H9 (cell line): ENCODE results near the gene ZNF319. TPM values are rescaled to one million over a fixed set of nuclear protein-coding genes. Genes with fewer than 3 reads are reported as not detected.
A peak's percentile ranks its signal among the peaks of the same experiment; 100 is the strongest.

Experiments used
- DNase-seq: peaks from one replicate; pipeline ENCODE4 v3.0.0-alpha.2; 2017
- H2AFZ ChIP-seq: one replicate; pipeline ENCODE4 v1.6.1; 2013; ENCODE audit warnings: mild to moderate bottlenecking, low read length, control low read depth, moderate library complexity
- H2AK5ac ChIP-seq: 2 replicates; pipeline ENCODE4 v1.6.1; 2013; ENCODE audit warnings: low read length, control low read depth, mixed read lengths; ENCODE audit not compliant: insufficient read length
- H2BK120ac ChIP-seq: one replicate; pipeline ENCODE4 v1.6.1; 2013; ENCODE audit warnings: low read depth, mild to moderate bottlenecking, low read length, control low read depth, inconsistent platforms; ENCODE audit not compliant: poor library complexity, severe bottlenecking
- H2BK12ac ChIP-seq: 2 replicates; pipeline ENCODE4 v1.6.1; 2013; ENCODE audit warnings: low read length, control low read depth, mixed read lengths, low read depth; ENCODE audit not compliant: insufficient read length
- H2BK15ac ChIP-seq: 2 replicates; pipeline ENCODE4 v1.6.1; 2013; ENCODE audit warnings: low read depth, low read length, control low read depth
- H2BK20ac ChIP-seq: one replicate; pipeline ENCODE4 v1.6.1; 2013; ENCODE audit warnings: low read depth, mild to moderate bottlenecking, low read length, control low read depth, inconsistent platforms; ENCODE audit not compliant: poor library complexity, severe bottlenecking
- H2BK5ac ChIP-seq: 2 replicates; pipeline ENCODE4 v1.6.1; 2013; ENCODE audit warnings: low read length, control low read depth, mixed read lengths; ENCODE audit not compliant: insufficient read length
- H3K14ac ChIP-seq: 2 replicates; pipeline ENCODE4 v1.6.1; 2013; ENCODE audit warnings: low read length, control low read depth; ENCODE audit not compliant: insufficient read depth
- H3K18ac ChIP-seq: 2 replicates; pipeline ENCODE4 v1.6.1; 2013; ENCODE audit warnings: low read depth, mild to moderate bottlenecking, mixed read lengths, low read length, control low read depth; ENCODE audit not compliant: insufficient read length
- H3K23ac ChIP-seq: 2 replicates; pipeline ENCODE4 v1.6.1; 2013; ENCODE audit warnings: low read length, control low read depth, mixed read lengths, low read depth; ENCODE audit not compliant: insufficient read length
- H3K23me2 ChIP-seq: 2 replicates; pipeline ENCODE4 v1.6.1; 2013; ENCODE audit warnings: low read depth, mild to moderate bottlenecking, mixed read lengths, low read length, control low read depth; ENCODE audit not compliant: insufficient read length, poor library complexity, severe bottlenecking
- H3K27ac ChIP-seq: 2 replicates; pipeline ENCODE4 v1.5.1; 2013; ENCODE audit warnings: low read length, control low read depth, mixed read lengths, low read depth; ENCODE audit not compliant: insufficient read length
- H3K27me3 ChIP-seq: 2 replicates; pipeline ENCODE4 v1.6.1; 2013; ENCODE audit warnings: low read length, control low read depth, inconsistent platforms; ENCODE audit not compliant: insufficient read depth
- H3K4ac ChIP-seq: 2 replicates; pipeline ENCODE4 v1.6.1; 2013; ENCODE audit warnings: low read depth, mild to moderate bottlenecking, control low read depth, inconsistent platforms, low read length, moderate library complexity
- H3K4me1 ChIP-seq: 2 replicates; pipeline ENCODE4 v1.6.1; 2013; ENCODE audit warnings: low read length, control low read depth, inconsistent platforms; ENCODE audit not compliant: insufficient read depth
- H3K4me2 ChIP-seq: 2 replicates; pipeline ENCODE4 v1.6.1; 2013; ENCODE audit warnings: low read length, control low read depth, mixed read lengths; ENCODE audit not compliant: insufficient read length, insufficient read depth
- H3K56ac ChIP-seq: 2 replicates; pipeline ENCODE4 v1.6.1; 2013; ENCODE audit warnings: low read depth, mild to moderate bottlenecking, mixed read lengths, low read length, control low read depth; ENCODE audit not compliant: insufficient read length
- H3K79me1 ChIP-seq: 2 replicates; pipeline ENCODE4 v1.6.1; 2013; ENCODE audit warnings: low read depth, mild to moderate bottlenecking, moderate library complexity, low read length, control low read depth, inconsistent platforms; ENCODE audit not compliant: insufficient read depth, poor library complexity, severe bottlenecking
- H3K79me2 ChIP-seq: 2 replicates; pipeline ENCODE4 v1.6.1; 2013; ENCODE audit warnings: low read length, control low read depth, inconsistent platforms; ENCODE audit not compliant: insufficient read depth
- H3K9ac ChIP-seq: 2 replicates; pipeline ENCODE4 v1.6.1; 2013; ENCODE audit warnings: low read length, control low read depth, mixed read lengths; ENCODE audit not compliant: insufficient read length; ENCODE audit errors: extremely low read depth
- H3K9me3 ChIP-seq: one replicate; pipeline ENCODE4 v1.6.1; 2013; ENCODE audit warnings: low read depth, low read length, inconsistent platforms; ENCODE audit not compliant: control insufficient read depth
- H3T11ph ChIP-seq: one replicate; pipeline ENCODE4 v1.6.1; 2013; ENCODE audit warnings: mild to moderate bottlenecking, low read length, control low read depth, inconsistent platforms
- H4K20me1 ChIP-seq: one replicate; pipeline ENCODE4 v1.6.1; 2013; ENCODE audit not compliant: control insufficient read depth, insufficient read length, insufficient read depth
- H4K5ac ChIP-seq: 2 replicates; pipeline ENCODE4 v1.6.1; 2013; ENCODE audit warnings: low read depth, mild to moderate bottlenecking, mixed read lengths, low read length, control low read depth; ENCODE audit not compliant: insufficient read length
- H4K8ac ChIP-seq: replicated peaks from 2 replicates; pipeline ENCODE4 v1.6.1; 2013; ENCODE audit warnings: low read length, control low read depth, mixed read lengths, low read depth; ENCODE audit not compliant: insufficient read length
- H4K91ac ChIP-seq: 2 replicates; pipeline ENCODE4 v1.6.1; 2013; ENCODE audit warnings: low read depth, mild to moderate bottlenecking, moderate library complexity, mixed read lengths, low read length, control low read depth; ENCODE audit not compliant: insufficient read length
- H3K27ac Mint-ChIP-seq, 3 experiments: 2 replicates in 2 of 3; 3 replicates in 1 of 3; pipeline ENCODE4 v1.8.0; 2020 to 2021; ENCODE audit warnings: mixed read lengths in 3 of 3, mild to moderate bottlenecking in 1 of 3, moderate library complexity in 1 of 3
- H3K27me3 Mint-ChIP-seq: 2 replicates; pipeline ENCODE4 v1.8.0; 2021; ENCODE audit warnings: low read depth, mild to moderate bottlenecking, moderate library complexity, mixed read lengths
- H3K36me3 Mint-ChIP-seq, 3 experiments: 2 replicates in 2 of 3; 3 replicates in 1 of 3; pipeline ENCODE4 v1.8.0; 2020 to 2021; ENCODE audit warnings: low read depth in 3 of 3, mixed read lengths in 3 of 3; ENCODE audit not compliant: insufficient read depth in 1 of 3
- H3K4me1 Mint-ChIP-seq, 2 experiments: 2 replicates each; pipeline ENCODE4 v1.8.0; 2020; ENCODE audit warnings: mixed read lengths in 2 of 2
- H3K4me3 Mint-ChIP-seq, 2 experiments: 2 replicates in 1 of 2; 3 replicates in 1 of 2; pipeline ENCODE4 v1.8.0; 2020 to 2021; ENCODE audit warnings: mild to moderate bottlenecking in 2 of 2, mixed read lengths in 2 of 2, moderate library complexity in 1 of 2
- H3K9me3 Mint-ChIP-seq, 2 experiments: 2 replicates in 1 of 2; 3 replicates in 1 of 2; pipeline ENCODE4 v1.8.0; 2020; ENCODE audit warnings: mild to moderate bottlenecking in 2 of 2, mixed read lengths in 2 of 2, moderate library complexity in 1 of 2
- CTCF ChIP-seq: fragments of 200-600 bp; sonication (generic); conservative IDR thresholded peaks from 3 replicates; pipeline ENCODE4 v1.8.0; 2021; ENCODE audit warnings: antibody characterized with exemption, mild to moderate bottlenecking
- WGBS: extraction: QIAGEN DNeasy Blood & Tissue Kit; methylation state at CpG from one replicate; pipeline ENCODE4 v1.1.7; 2013; ENCODE audit warnings: missing lambda C conversion rate, low lambda C conversion rate, mixed read lengths; ENCODE audit not compliant: insufficient read length; ENCODE audit errors: extremely low coverage; 5-methylcytosine and 5-hydroxymethylcytosine counted together
- total RNA-seq: library from RNA; stranded (reverse); gene quantifications from 2 replicates; pipeline ENCODE4 v1.2.1, GENCODE V29; 2021

ZNF319 gene
- total RNA-seq, 1 experiment from 2014 or later: 5.6 TPM

- peak overlapping the region; percentile 72 for H3K14ac ChIP-seq
- Mint-ChIP-seq H3K4me3 (no peak overlapping the region), H3K27ac (peak overlapping the region in 2 of 3 experiments; percentile 70 to 80; a peak in 2 of 7 replicates), H3K9me3 (no peaks in the 10 kb centered on the region), H3K27me3 (no peaks in the 10 kb centered on the region; the same call in 1 of the 2 replicates), H3K36me3 (no peaks in the 10 kb centered on the region), H3K4me1 (peaks cover 16 to 29% of the 10 kb centered on the region in 2 experiments; a peak in 3 of 4 replicates)
- H3K79me2 ChIP-seq: no peaks in the 10 kb centered on the region
- H3K27ac ChIP-seq: no peak overlapping the region
- no peak overlapping the region for H4K8ac ChIP-seq
- H4K5ac ChIP-seq: no peak overlapping the region
- H3K4me1 ChIP-seq: no peaks in the 10 kb centered on the region
- H3K9me3 ChIP-seq: no peaks in the 10 kb centered on the region
- no peak overlapping the region for H3K56ac ChIP-seq
- H3K9ac ChIP-seq: no peak overlapping the region
- no peak overlapping the region for H2BK5ac ChIP-seq
- no peak overlapping the region for H3K4ac ChIP-seq
- no CpG with 5 or more reads among the region's 8 CpGs for WGBS
- no peak overlapping the region for H2BK15ac ChIP-seq
- no peaks in the 10 kb centered on the region for H3K23me2 ChIP-seq
- no peaks in the 10 kb centered on the region for H3K79me1 ChIP-seq
- H3K4me2 ChIP-seq: no peak overlapping the region
- H2BK20ac ChIP-seq: no peak overlapping the region
- H3T11ph ChIP-seq: no peak overlapping the region
- H2AFZ ChIP-seq: no peak overlapping the region
- H4K20me1 ChIP-seq: no peaks in the 10 kb centered on the region
- H2AK5ac ChIP-seq: no peak overlapping the region
- H2BK120ac ChIP-seq: no peak overlapping the region
- no peak overlapping the region for H3K23ac ChIP-seq
- H3K27me3 ChIP-seq: no peaks in the 10 kb centered on the region
- DNase-seq: no peak
- H2BK12ac ChIP-seq: no peak overlapping the region
- TF ChIP-seq CTCF: no peak; the same call in 2 of the 3 replicates
- H4K91ac ChIP-seq: no peak overlapping the region
- H3K18ac ChIP-seq: no peak overlapping the region
Observed at GRCh38 chr16:57957673-57958392, 42.6 kb downstream of the ZNF319 start.
